Neutrophil (primary cell): ENCODE data around the gene TRIP10.
A peak's percentile ranks its signal among the peaks of the same experiment; 100 is the strongest.

Experiments
- H3K27ac ChIP-seq: fragments of 200-600 bp; sonication (generic); 2 replicates; pipeline ENCODE4 v1.5.1; 2016; ENCODE audit warnings: mild to moderate bottlenecking, moderate library complexity
- H3K27me3 ChIP-seq: fragments of 200-600 bp; sonication (generic); 2 replicates; pipeline ENCODE4 v1.6.0; 2016; ENCODE audit warnings: mild to moderate bottlenecking
- H3K36me3 ChIP-seq: fragments of 200-600 bp; sonication (generic); 2 replicates; pipeline ENCODE4 v1.5.1; 2017
- H3K4me1 ChIP-seq, 2 experiments: fragments of 200-600 bp in 1 of 2; sonication (generic) in 1 of 2; 1 replicate in 1 of 2; 2 replicates in 1 of 2; pipeline versions ENCODE4 v1.5.1 to v1.6.1; 2013 to 2016; ENCODE audit warnings: low read depth in 1 of 2, low read length in 1 of 2, mild to moderate bottlenecking in 1 of 2, moderate library complexity in 1 of 2; ENCODE audit not compliant: control insufficient read depth in 1 of 2, insufficient read depth in 1 of 2
- H3K4me3 ChIP-seq, 2 experiments: fragments of 200-600 bp in 1 of 2; sonication (generic) in 1 of 2; 1 replicate in 1 of 2; 2 replicates in 1 of 2; pipeline ENCODE4 v1.5.1; 2013 to 2016; ENCODE audit warnings: low read depth in 1 of 2, low read length in 1 of 2, mild to moderate bottlenecking in 1 of 2, moderate library complexity in 1 of 2
- H3K9me3 ChIP-seq: fragments of 200-600 bp; sonication (generic); 2 replicates; pipeline ENCODE4 v1.5.1; 2016
- CTCF ChIP-seq: fragments of 200-600 bp; sonication (generic); IDR thresholded peaks from 2 replicates; pipeline ENCODE4 v1.5.1; 2016; ENCODE audit warnings: antibody characterized with exemption

The TRIP10 gene

GRCh38 chr19:6739390-6739882 lies at the start of gene TRIP10:
Gene TRIP10, plus strand, starts transcription at chr19:6739680. Its CDS starts 82 bp downstream, at chr19:6739762.
- peak within 1 kb of the TSS; percentile 43 to 99 for H3K4me3 ChIP-seq
- peaks cover 53 to 59% of the 10 kb centered on the region in 2 experiments for H3K4me1 ChIP-seq
- H3K27me3 ChIP-seq, result peaks cover 42% of the 10 kb centered on the region
- H3K27ac ChIP-seq, result peak within 1 kb of the TSS; percentile 91
- TF ChIP-seq CTCF, result peak; percentile 7
- peaks cover 7% of the 10 kb centered on the region for H3K36me3 ChIP-seq
- no peaks in the 10 kb centered on the region for H3K9me3 ChIP-seq

- TF ChIP-seq CTCF, result no peak
- H3K36me3 ChIP-seq, result no peaks in the 10 kb centered on the region
- no peak overlapping the region for H3K27ac ChIP-seq
- no peaks in the 10 kb centered on the region for H3K9me3 ChIP-seq
- H3K27me3 ChIP-seq, result peaks cover 12% of the 10 kb centered on the region
- no peaks in the 10 kb centered on the region for H3K4me1 ChIP-seq
- no peak overlapping the region for H3K4me3 ChIP-seq
Observed at GRCh38 chr19:6690160-6690885, 49.2 kb upstream of the TRIP10 start.

GRCh38 chr19:6691342-6691741 lies 48.1 kb upstream of the TRIP10 start:
- Histone ChIP-seq H3K4me1 (no peaks in the 10 kb centered on the region), H3K27me3 (peaks cover 12% of the 10 kb centered on the region), H3K27ac (no peak overlapping the region), H3K4me3 (no peak overlapping the region), H3K36me3 (no peaks in the 10 kb centered on the region), H3K9me3 (no peaks in the 10 kb centered on the region)
- no peak for TF ChIP-seq CTCF

GRCh38 chr19:6692027-6692426 lies 47.5 kb upstream of the TRIP10 start:
- Histone ChIP-seq H3K9me3 (no peaks in the 10 kb centered on the region), H3K27ac (no peak overlapping the region), H3K4me1 (no peaks in the 10 kb centered on the region), H3K4me3 (no peak overlapping the region), H3K36me3 (no peaks in the 10 kb centered on the region), H3K27me3 (peaks cover 12% of the 10 kb centered on the region)
- TF ChIP-seq CTCF, result no peak

- peaks cover 13% of the 10 kb centered on the region for H3K27me3 ChIP-seq
- no peaks in the 10 kb centered on the region for H3K4me1 ChIP-seq
- no peak overlapping the region for H3K27ac ChIP-seq
- TF ChIP-seq CTCF, result no peak
- H3K36me3 ChIP-seq, result no peaks in the 10 kb centered on the region
- no peaks in the 10 kb centered on the region for H3K9me3 ChIP-seq
- H3K4me3 ChIP-seq, result no peak overlapping the region
Observed at GRCh38 chr19:6693056-6693471, 46.4 kb upstream of the TRIP10 start.
